HepG2 (cell line): ENCODE data around the gene RPS10. TPM values are rescaled to one million over a fixed set of nuclear protein-coding genes. Genes with fewer than 3 reads are reported as not detected.

Experiments
- FIP1L1 ChIP-seq: fragments of 200-400 bp; formaldehyde crosslinking; IDR thresholded peaks from 2 replicates; pipeline ENCODE4 v1.6.1; 2018; ENCODE audit warnings: low read depth, mild to moderate bottlenecking, low read length, moderate library complexity, borderline replicate concordance; ENCODE audit not compliant: insufficient read depth
- NFIB ChIP-seq: sonication (generic); formaldehyde crosslinking; IDR thresholded peaks from 2 replicates; pipeline ENCODE4 v1.9.0; 2021; ENCODE audit warnings: missing genetic modification reagents, mild to moderate bottlenecking, borderline replicate concordance
- PHF5A ChIP-seq: IDR thresholded peaks from one replicate; pipeline ENCODE4 v1.6.1; 2018; ENCODE audit warnings: low read depth, missing genetic modification reagents; ENCODE audit not compliant: unreplicated experiment
- PLRG1 ChIP-seq: fragments of 450-650 bp; conservative IDR thresholded peaks from 2 replicates; pipeline ENCODE4 v1.6.1; 2016
- RFXAP ChIP-seq: sonication (generic); formaldehyde crosslinking; IDR thresholded peaks from 2 replicates; pipeline ENCODE4 v1.4.0; 2020; ENCODE audit warnings: missing genetic modification reagents, borderline replicate concordance
- SIN3A ChIP-seq: IDR thresholded peaks from 2 replicates; pipeline ENCODE4 v1.6.1; 2011; ENCODE audit warnings: low read depth, mild to moderate bottlenecking, control low read depth, low read length, borderline replicate concordance
- SNRNP70 ChIP-seq: fragments of 200-400 bp; formaldehyde crosslinking; IDR thresholded peaks from 2 replicates; pipeline ENCODE4 v1.6.1; 2017; ENCODE audit warnings: mild to moderate bottlenecking, low read depth, low read length, moderate library complexity
- ZKSCAN1 ChIP-seq: fragments of 150-350 bp; IDR thresholded peaks from 2 replicates; pipeline ENCODE4 v1.6.1; 2014; ENCODE audit warnings: low read length
- ZMAT3 ChIP-seq: sonication (generic); formaldehyde crosslinking; conservative IDR thresholded peaks from 2 replicates; pipeline ENCODE4 v1.7.0; 2021; ENCODE audit warnings: missing genetic modification reagents
- ZNF101 ChIP-seq: sonication (generic); formaldehyde crosslinking; IDR thresholded peaks from 2 replicates; pipeline ENCODE4 v1.4.0; 2020; ENCODE audit warnings: mild to moderate bottlenecking, low read depth, missing genetic modification reagents, borderline replicate concordance
- ZNF577 ChIP-seq: sonication (generic); formaldehyde crosslinking; IDR thresholded peaks from 2 replicates; pipeline ENCODE4 v1.4.0; 2020; ENCODE audit warnings: mild to moderate bottlenecking, low read depth, missing genetic modification reagents, borderline replicate concordance
- ZNF589 ChIP-seq: sonication (generic); formaldehyde crosslinking; conservative IDR thresholded peaks from 2 replicates; pipeline ENCODE4 v1.8.0; 2022; ENCODE audit warnings: mild to moderate bottlenecking, moderate library complexity, missing genetic modification reagents
- ZNF709 ChIP-seq: sonication (generic); formaldehyde crosslinking; IDR thresholded peaks from 2 replicates; pipeline ENCODE4 v1.5.0; 2020; ENCODE audit warnings: mild to moderate bottlenecking, missing genetic modification reagents
- ZNF878 ChIP-seq: sonication (generic); formaldehyde crosslinking; IDR thresholded peaks from 2 replicates; pipeline ENCODE4 v1.8.1; 2023; ENCODE audit warnings: mild to moderate bottlenecking, missing genetic modification reagents, moderate library complexity
- ZSCAN20 ChIP-seq: sonication (generic); formaldehyde crosslinking; IDR thresholded peaks from 2 replicates; pipeline ENCODE4 v1.4.0; 2020; ENCODE audit warnings: missing genetic modification reagents, mild to moderate bottlenecking, borderline replicate concordance
- polyA plus RNA-seq, 8 experiments: library from polyadenylated mRNA; depleted of rRNA in 3 of 8; stranded (reverse) in 7 of 8; unstranded in 1 of 8; fragments of >200 nt; fragmentation: Illumina TruSeq in 4 of 8; extraction: Trizol in 4 of 8; gene quantifications; 2 replicates each; pipeline versions ENCODE4 v1.2.1 to v1.2.3, GENCODE V29; 2011 to 2016; ENCODE audit warnings: low read depth in 4 of 8, missing spikeins in 1 of 8, mixed read lengths in 1 of 8; ENCODE audit not compliant: insufficient read depth in 1 of 8
- total RNA-seq, 5 experiments: library from RNA; depleted of rRNA; stranded (reverse); fragments of >200 nt; fragmentation: Illumina TruSeq; extraction: Trizol; gene quantifications; 2 replicates each; pipeline ENCODE4 v1.2.3, GENCODE V29; 2016; ENCODE audit warnings: low read depth in 1 of 5
- TF ChIP-seq, protein P1 (sequence below): sonication (generic); formaldehyde crosslinking; IDR thresholded peaks from 2 replicates; pipeline ENCODE4 v1.5.0; 2020; ENCODE audit warnings: missing genetic modification reagents, mild to moderate bottlenecking, borderline replicate concordance
- TF ChIP-seq, protein P2 (sequence below): sonication (generic); formaldehyde crosslinking; IDR thresholded peaks from 2 replicates; pipeline ENCODE4 v1.4.0; 2020; ENCODE audit warnings: missing genetic modification reagents, borderline replicate concordance
- TF ChIP-seq, protein P3 (sequence below), 2 experiments: sonication (generic) in 1 of 2; formaldehyde crosslinking in 1 of 2; IDR thresholded peaks; 2 replicates each; pipeline versions ENCODE4 v1.5.1 to v1.6.1; 2011 to 2020; ENCODE audit warnings: borderline replicate concordance in 1 of 2, low read depth in 1 of 2, low read length in 1 of 2, mild to moderate bottlenecking in 1 of 2, missing genetic modification reagents in 1 of 2, moderate library complexity in 1 of 2
- TF ChIP-seq, protein P4 (sequence below): IDR thresholded peaks from 2 replicates; pipeline ENCODE4 v1.6.1; 2016; ENCODE audit warnings: control low read depth

RPS10 gene
- total and polyA plus RNA-seq, 2 of the 13 experiments (the other 11 are each of a cell fraction or from before 2014, with no cell fraction given), result 2,909 to 4,648 TPM

DNA sequence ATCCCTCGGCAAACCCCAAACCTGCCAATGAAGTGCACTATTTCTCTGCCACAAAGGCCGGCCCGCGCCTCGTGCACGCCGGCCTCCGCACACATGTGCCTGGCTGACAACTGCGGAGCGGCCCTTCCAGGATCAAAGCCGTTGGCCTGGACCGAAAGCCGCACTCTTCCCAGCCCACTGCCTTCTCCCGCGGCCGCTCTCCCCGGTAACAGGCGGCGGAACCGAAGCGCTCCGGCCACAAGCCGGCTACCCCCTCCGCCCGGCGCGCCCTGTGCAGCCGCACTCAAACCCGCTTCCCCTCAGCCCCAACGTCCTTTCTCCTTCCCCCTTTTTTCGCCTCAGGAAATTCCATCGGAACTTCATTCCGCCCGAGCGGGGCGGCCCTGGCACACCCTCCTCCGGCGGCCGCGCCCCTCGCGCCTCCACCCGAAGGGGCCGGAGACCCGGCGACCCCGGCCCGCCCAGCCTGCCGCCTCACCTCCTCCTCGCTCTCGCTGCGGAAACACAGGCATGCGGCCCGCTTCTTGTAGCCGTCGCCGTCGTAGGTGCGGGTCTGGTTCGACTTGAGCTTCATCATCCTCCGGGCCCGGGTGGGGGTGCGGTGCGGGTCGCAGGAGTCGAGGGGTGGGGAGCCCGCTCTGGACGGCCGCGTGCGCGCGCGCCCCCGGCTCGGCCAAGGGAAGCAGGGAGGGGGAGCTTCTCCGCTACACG, 33.9 kb downstream of the RPS10 start (continued):
- peak; percentile 76 for TF ChIP-seq ZNF709
- TF ChIP-seq ZSCAN20, result peak; percentile 47; the same call in 1 of the 2 replicates
- TF ChIP-seq RFXAP (CRISPR knock-in tag), result no peak
- TF ChIP-seq SNRNP70, result no peak
- TF ChIP-seq, protein P1, sequence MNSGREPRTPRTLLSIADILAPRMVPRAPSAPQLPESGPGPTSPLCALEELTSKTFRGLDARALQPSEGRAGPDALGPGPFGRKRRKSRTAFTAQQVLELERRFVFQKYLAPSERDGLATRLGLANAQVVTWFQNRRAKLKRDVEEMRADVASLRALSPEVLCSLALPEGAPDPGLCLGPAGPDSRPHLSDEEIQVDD (CRISPR knock-in tag), result peak; percentile 80; the same call in 1 of the 2 replicates
- TF ChIP-seq ZMAT3 (CRISPR knock-in tag), result peak; percentile 91
- TF ChIP-seq NFIB (CRISPR knock-in tag), result no peak
- 0 out of 2 replicates have a peak, but pooled peaks have one; percentile 5 for TF ChIP-seq ZKSCAN1
- no peak for TF ChIP-seq PHF5A (CRISPR knock-in tag)
- TF ChIP-seq, protein P2, sequence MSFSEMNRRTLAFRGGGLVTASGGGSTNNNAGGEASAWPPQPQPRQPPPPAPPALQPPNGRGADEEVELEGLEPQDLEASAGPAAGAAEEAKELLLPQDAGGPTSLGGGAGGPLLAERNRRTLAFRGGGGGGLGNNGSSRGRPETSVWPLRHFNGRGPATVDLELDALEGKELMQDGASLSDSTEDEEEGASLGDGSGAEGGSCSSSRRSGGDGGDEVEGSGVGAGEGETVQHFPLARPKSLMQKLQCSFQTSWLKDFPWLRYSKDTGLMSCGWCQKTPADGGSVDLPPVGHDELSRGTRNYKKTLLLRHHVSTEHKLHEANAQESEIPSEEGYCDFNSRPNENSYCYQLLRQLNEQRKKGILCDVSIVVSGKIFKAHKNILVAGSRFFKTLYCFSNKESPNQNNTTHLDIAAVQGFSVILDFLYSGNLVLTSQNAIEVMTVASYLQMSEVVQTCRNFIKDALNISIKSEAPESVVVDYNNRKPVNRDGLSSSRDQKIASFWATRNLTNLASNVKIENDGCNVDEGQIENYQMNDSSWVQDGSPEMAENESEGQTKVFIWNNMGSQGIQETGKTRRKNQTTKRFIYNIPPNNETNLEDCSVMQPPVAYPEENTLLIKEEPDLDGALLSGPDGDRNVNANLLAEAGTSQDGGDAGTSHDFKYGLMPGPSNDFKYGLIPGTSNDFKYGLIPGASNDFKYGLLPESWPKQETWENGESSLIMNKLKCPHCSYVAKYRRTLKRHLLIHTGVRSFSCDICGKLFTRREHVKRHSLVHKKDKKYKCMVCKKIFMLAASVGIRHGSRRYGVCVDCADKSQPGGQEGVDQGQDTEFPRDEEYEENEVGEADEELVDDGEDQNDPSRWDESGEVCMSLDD (CRISPR knock-in tag), result peak; percentile 80
- no peak for TF ChIP-seq ZNF878 (CRISPR knock-in tag)
- no peak for TF ChIP-seq ZNF577 (CRISPR knock-in tag)
- peak; percentile 5; the same call in 1 of the 2 replicates for TF ChIP-seq ZNF589 (CRISPR knock-in tag)
- TF ChIP-seq FIP1L1, result no peak
- TF ChIP-seq, protein P3, sequence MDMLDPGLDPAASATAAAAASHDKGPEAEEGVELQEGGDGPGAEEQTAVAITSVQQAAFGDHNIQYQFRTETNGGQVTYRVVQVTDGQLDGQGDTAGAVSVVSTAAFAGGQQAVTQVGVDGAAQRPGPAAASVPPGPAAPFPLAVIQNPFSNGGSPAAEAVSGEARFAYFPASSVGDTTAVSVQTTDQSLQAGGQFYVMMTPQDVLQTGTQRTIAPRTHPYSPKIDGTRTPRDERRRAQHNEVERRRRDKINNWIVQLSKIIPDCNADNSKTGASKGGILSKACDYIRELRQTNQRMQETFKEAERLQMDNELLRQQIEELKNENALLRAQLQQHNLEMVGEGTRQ (IDR thresholded peaks at IDR 0.05; ENCODE audit: low read depth, low read length), result no peak
- TF ChIP-seq, protein P3 (CRISPR knock-in tag; IDR thresholded peaks at IDR 0.05; ENCODE audit: borderline replicate concordance), result no peak
- TF ChIP-seq ZNF101, result no peak
- TF ChIP-seq, protein P4, sequence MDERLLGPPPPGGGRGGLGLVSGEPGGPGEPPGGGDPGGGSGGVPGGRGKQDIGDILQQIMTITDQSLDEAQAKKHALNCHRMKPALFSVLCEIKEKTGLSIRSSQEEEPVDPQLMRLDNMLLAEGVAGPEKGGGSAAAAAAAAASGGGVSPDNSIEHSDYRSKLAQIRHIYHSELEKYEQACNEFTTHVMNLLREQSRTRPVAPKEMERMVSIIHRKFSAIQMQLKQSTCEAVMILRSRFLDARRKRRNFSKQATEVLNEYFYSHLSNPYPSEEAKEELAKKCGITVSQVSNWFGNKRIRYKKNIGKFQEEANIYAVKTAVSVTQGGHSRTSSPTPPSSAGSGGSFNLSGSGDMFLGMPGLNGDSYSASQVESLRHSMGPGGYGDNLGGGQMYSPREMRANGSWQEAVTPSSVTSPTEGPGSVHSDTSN (CRISPR knock-in tag), result no peak
- no peak for TF ChIP-seq PLRG1
- no peak; the same call in none of the 2 replicates for TF ChIP-seq SIN3A
